Medulla oblongata (tissue), 1 donor: ENCODE data around the gene RPS6KB1.
"Not testable (repeated sequence)": the region's sequence is repeated elsewhere in the genome, so short reads cannot be mapped to it uniquely, and the experiment has no call there.

Experiments
- DNase-seq: peaks from one replicate; pipeline ENCODE4 v3.0.0-alpha.2; 2015; ENCODE audit errors: extremely low spot score

The RPS6KB1 gene

GRCh38 chr17:59940697-59941096 lies 47.8 kb downstream of the RPS6KB1 start:
- not testable (repeated sequence) for DNase-seq

- no peak for DNase-seq
Observed at GRCh38 chr17:59941131-59941530, 48.2 kb downstream of the RPS6KB1 start.

- DNase-seq = not testable (repeated sequence)
Observed at GRCh38 chr17:59946433-59946832, 53.5 kb downstream of the RPS6KB1 start.

- DNase-seq = not testable (repeated sequence)
Observed at GRCh38 chr17:59947310-59947709, 54.4 kb downstream of the RPS6KB1 start.

- DNase-seq = no peak
Observed at GRCh38 chr17:59950049-59950448, 57.1 kb downstream of the RPS6KB1 start.

GRCh38 chr17:59954856-59955255 lies 61.9 kb downstream of the RPS6KB1 start:
- DNase-seq = no peak

GRCh38 chr17:59959574-59959973 lies 66.7 kb downstream of the RPS6KB1 start:
- DNase-seq = not testable (repeated sequence)

GRCh38 chr17:59962739-59963318 lies 69.9 kb downstream of the RPS6KB1 start:
- no peak for DNase-seq

- DNase-seq = peak; percentile 78
Observed at GRCh38 chr17:59963738-59964481, 71.0 kb downstream of the RPS6KB1 start.

GRCh38 chr17:59964482-59965328 lies 71.8 kb downstream of the RPS6KB1 start, which contains the start of gene RNFT1:
RNFT1 (minus strand) TSS chr17:59964740; CDS start chr17:59964663, 77 bp downstream.
- DNase-seq = peak; percentile 91

- not testable (repeated sequence) for DNase-seq
Observed at GRCh38 chr17:59971771-59972170, 78.8 kb downstream of the RPS6KB1 start.

- no peak for DNase-seq
Observed at GRCh38 chr17:59972778-59973177, 79.9 kb downstream of the RPS6KB1 start.

GRCh38 chr17:59973483-59973882 lies 80.6 kb downstream of the RPS6KB1 start:
- DNase-seq = not testable (repeated sequence)

- DNase-seq = not testable (repeated sequence)
Observed at GRCh38 chr17:59975166-59975565, 82.2 kb downstream of the RPS6KB1 start.

GRCh38 chr17:59996608-59997007 lies 103.7 kb downstream of the RPS6KB1 start:
- not testable (repeated sequence) for DNase-seq
